ENCODE results near the gene PLAAT4. TPM values are rescaled to one million over a fixed set of nuclear protein-coding genes. Genes with fewer than 3 reads are reported as not detected.
"Not testable (repeated sequence)": the region's sequence is repeated elsewhere in the genome, so short reads cannot be mapped to it uniquely, and the experiment has no call there.

PLAAT4 gene
- total and polyA plus RNA-seq, 9 donors, result 35.8 to 71.6 (median 62.5) TPM

- Histone ChIP-seq H3K27ac (no peak overlapping the region), H3K4me1 (ENCODE audit: insufficient read depth) (peaks cover 20% of the 10 kb centered on the region), H3K27me3 (no peaks in the 10 kb centered on the region)
Measured at GRCh38 chr11:63534076-63534475, 2.5 kb upstream of the PLAAT4 start.

GRCh38 chr11:63534895-63535461, 1.6 kb upstream of the PLAAT4 start:
- intact Hi-C loops (cut with DNase I), result no loop called here
- whole genome bisulfite sequencing, 3 donors, result 83 to 86% (median 85%) methylated on average over 5 of the region's 5 CpGs
- peaks cover 23% of the 10 kb centered on the region for H3K4me1 ChIP-seq (ENCODE audit: insufficient read depth)
- TF ChIP-seq, protein P1, sequence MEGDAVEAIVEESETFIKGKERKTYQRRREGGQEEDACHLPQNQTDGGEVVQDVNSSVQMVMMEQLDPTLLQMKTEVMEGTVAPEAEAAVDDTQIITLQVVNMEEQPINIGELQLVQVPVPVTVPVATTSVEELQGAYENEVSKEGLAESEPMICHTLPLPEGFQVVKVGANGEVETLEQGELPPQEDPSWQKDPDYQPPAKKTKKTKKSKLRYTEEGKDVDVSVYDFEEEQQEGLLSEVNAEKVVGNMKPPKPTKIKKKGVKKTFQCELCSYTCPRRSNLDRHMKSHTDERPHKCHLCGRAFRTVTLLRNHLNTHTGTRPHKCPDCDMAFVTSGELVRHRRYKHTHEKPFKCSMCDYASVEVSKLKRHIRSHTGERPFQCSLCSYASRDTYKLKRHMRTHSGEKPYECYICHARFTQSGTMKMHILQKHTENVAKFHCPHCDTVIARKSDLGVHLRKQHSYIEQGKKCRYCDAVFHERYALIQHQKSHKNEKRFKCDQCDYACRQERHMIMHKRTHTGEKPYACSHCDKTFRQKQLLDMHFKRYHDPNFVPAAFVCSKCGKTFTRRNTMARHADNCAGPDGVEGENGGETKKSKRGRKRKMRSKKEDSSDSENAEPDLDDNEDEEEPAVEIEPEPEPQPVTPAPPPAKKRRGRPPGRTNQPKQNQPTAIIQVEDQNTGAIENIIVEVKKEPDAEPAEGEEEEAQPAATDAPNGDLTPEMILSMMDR (IDR thresholded peaks at IDR 0.05), result no peak
- TF ChIP-seq POLR2A (IDR thresholded peaks at IDR 0.05) (no peak), EP300 (IDR thresholded peaks at IDR 0.05) (no peak)
- no peaks in the 10 kb centered on the region for H3K27me3 ChIP-seq
- no peaks in the 10 kb centered on the region for H3K9me3 ChIP-seq
- H3K4me3 ChIP-seq, result no peak overlapping the region
- H3K27ac ChIP-seq, result no peak overlapping the region
- H3K36me3 ChIP-seq, result no peaks in the 10 kb centered on the region
- no peak for DNase-seq

More at GRCh38 chr11:63534076-63534475, 2.5 kb upstream of the PLAAT4 start:
- H3K9me3 ChIP-seq, result no peaks in the 10 kb centered on the region
- H3K36me3 ChIP-seq, result no peaks in the 10 kb centered on the region
- no peak overlapping the region for H3K4me3 ChIP-seq
- 81 to 84% (median 84%) methylated on average over 3 of the region's 3 CpGs for WGBS, 3 donors
- no peak for TF ChIP-seq POLR2A (IDR thresholded peaks at IDR 0.05)
- no peak for DNase-seq
- intact Hi-C loops (cut with DNase I), result no loop called here

DNA sequence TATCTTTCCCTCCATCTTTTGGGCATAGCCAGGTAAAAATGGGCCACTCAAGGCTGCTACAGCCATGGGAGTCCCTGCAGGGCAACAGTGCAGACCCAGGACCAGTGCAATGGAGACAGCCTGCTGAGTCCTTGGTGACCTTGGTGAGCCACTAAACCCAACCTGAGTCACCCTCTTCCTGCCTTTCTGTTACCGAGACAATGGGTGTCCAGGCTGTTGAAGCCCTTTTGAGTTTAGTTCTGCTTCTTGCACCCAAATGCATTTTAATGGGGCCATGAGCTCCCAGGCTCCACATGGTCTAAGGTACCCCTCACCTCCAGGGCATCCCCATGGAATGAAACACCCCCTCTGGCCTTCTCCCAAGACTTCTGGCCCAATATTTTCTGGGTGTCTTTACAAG, 874 bp upstream of the PLAAT4 start:
- no peaks in the 10 kb centered on the region for H3K9me3 ChIP-seq
- no peaks in the 10 kb centered on the region for H3K36me3 ChIP-seq
- TF ChIP-seq EP300 (IDR thresholded peaks at IDR 0.05) (no peak), POLR2A (IDR thresholded peaks at IDR 0.05) (no peak)
- TF ChIP-seq, protein P1 (IDR thresholded peaks at IDR 0.05), result no peak
- H3K27ac ChIP-seq, result peak overlapping the region in 1 of 2 donors; percentile 92
- 84 to 94% (median 93%) methylated on average over 1 of the region's 1 CpG for WGBS, 3 donors
- peaks cover 23% of the 10 kb centered on the region for H3K4me1 ChIP-seq (ENCODE audit: insufficient read depth)
- intact Hi-C loops (cut with DNase I), result no loop called here
- no peak overlapping the region for H3K4me3 ChIP-seq
- DNase-seq, result no peak
- no peaks in the 10 kb centered on the region for H3K27me3 ChIP-seq

GRCh38 chr11:63537293-63538101, 889 bp downstream of the PLAAT4 start:
- Histone ChIP-seq H3K36me3 (no peaks in the 10 kb centered on the region), H3K27ac (peak overlapping the region; percentile 89 to 92), H3K27me3 (no peaks in the 10 kb centered on the region), H3K9me3 (no peaks in the 10 kb centered on the region), H3K4me1 (ENCODE audit: insufficient read depth) (peaks cover 21% of the 10 kb centered on the region), H3K4me3 (peak overlapping the region; percentile 37)
- WGBS, 3 donors, result 12 to 13% (median 12%) methylated on average over 8 of the region's 8 CpGs
- intact Hi-C loops (cut with DNase I), result no loop called here
- DNase-seq, result peak; percentile 78 to 87 (median 83)
- no peak for TF ChIP-seq EP300 (IDR thresholded peaks at IDR 0.05)
- peak; percentile 25 for TF ChIP-seq POLR2A (IDR thresholded peaks at IDR 0.05)

- H3K27me3 ChIP-seq; H3K9me3 ChIP-seq; intact Hi-C loops (cut with DNase I); DNase-seq; H3K36me3 ChIP-seq; H3K27ac ChIP-seq; H3K4me3 ChIP-seq: not testable (repeated sequence)
- peaks cover 16% of the 10 kb centered on the region for H3K4me1 ChIP-seq (ENCODE audit: insufficient read depth)
- 40 to 46% (median 44%) methylated on average over 2 of the region's 2 CpGs for WGBS, 3 donors
Measured at GRCh38 chr11:63542506-63542905, 5.9 kb downstream of the PLAAT4 start.

DNA sequence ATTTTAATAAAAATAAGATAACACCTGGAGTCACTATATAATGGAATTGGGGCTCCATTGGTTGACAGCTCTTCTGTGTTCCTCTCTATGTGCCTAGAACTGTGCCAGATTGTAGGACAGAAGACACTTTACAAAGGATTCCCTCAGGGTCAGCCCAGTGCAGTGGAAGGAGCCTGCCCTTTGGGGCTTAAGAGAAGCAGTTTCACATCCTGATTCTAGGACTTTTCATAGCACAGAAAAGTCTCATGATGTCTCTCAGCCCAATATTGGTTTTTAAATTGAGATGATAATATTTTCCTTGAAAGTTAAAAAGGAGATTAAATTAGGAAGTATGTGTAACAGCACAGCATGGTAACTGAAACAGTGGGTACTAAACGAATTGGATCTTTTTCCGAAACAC, 7.1 kb downstream of the PLAAT4 start:
- no peaks in the 10 kb centered on the region for H3K36me3 ChIP-seq
- TF ChIP-seq POLR2A (IDR thresholded peaks at IDR 0.05) (no peak), EP300 (IDR thresholded peaks at IDR 0.05) (no peak)
- TF ChIP-seq, protein P1 (IDR thresholded peaks at IDR 0.05), result no peak
- intact Hi-C loops (cut with DNase I), result no loop called here
- DNase-seq, result no peak
- H3K4me3 ChIP-seq, result no peak overlapping the region
- no peaks in the 10 kb centered on the region for H3K9me3 ChIP-seq
- no peak overlapping the region for H3K27ac ChIP-seq
- 89 to 93% (median 91%) methylated on average over 2 of the region's 2 CpGs for WGBS, 3 donors
- peaks cover 7% of the 10 kb centered on the region for H3K4me1 ChIP-seq (ENCODE audit: insufficient read depth)
- no peaks in the 10 kb centered on the region for H3K27me3 ChIP-seq

All from ovary (tissue), 9 donors.